Colonic mucosa (tissue), 4 donors: ENCODE results near the gene ADAM12. TPM values are rescaled to one million over a fixed set of nuclear protein-coding genes. Genes with fewer than 3 reads are reported as not detected.

Source experiments
- DNase-seq: peaks from one replicate; pipeline ENCODE4 v3.0.0-alpha.2; 2020
- H3K27ac ChIP-seq: fragments of 200-600 bp; one replicate; pipeline ENCODE4 v1.8.0; 2021
- H3K27me3 ChIP-seq: fragments of 200-600 bp; one replicate; pipeline ENCODE4 v1.8.0; 2021
- H3K36me3 ChIP-seq: fragments of 200-600 bp; one replicate; pipeline ENCODE4 v1.8.0; 2021
- H3K4me1 ChIP-seq: fragments of 200-600 bp; one replicate; pipeline ENCODE4 v1.8.0; 2021; ENCODE audit warnings: mild to moderate bottlenecking
- H3K4me3 ChIP-seq: fragments of 200-600 bp; one replicate; pipeline ENCODE4 v1.8.0; 2021
- H3K9ac ChIP-seq, 2 donors: one replicate each; pipeline ENCODE4 v1.7.0; 2013; ENCODE audit warnings: control low read depth in 2 of 2, low read depth in 2 of 2, low read length in 2 of 2
- H3K9me3 ChIP-seq: fragments of 200-600 bp; one replicate; pipeline ENCODE4 v1.8.0; 2021
- CTCF ChIP-seq: fragments of 200-600 bp; IDR thresholded peaks from one replicate; pipeline ENCODE4 v1.8.0; 2022; ENCODE audit warnings: antibody characterized with exemption, mild to moderate bottlenecking
- intact Hi-C: fragments of 100-400 bp; cut with DNase I; formaldehyde crosslinking; loops from one replicate; pipeline ENCODE4 v1.14.1; 2022
- total RNA-seq, 2 donors: library from RNA; stranded (reverse); fragmentation: NEBNext Ultra II Directional in 1 of 2; extraction: Animal tissue kit (Norgen Biotek cat#: 25700) in 1 of 2; gene quantifications; one replicate each; pipeline ENCODE4 v1.2.1, GENCODE V29; 2021
- donor health status: healthy.
- donor health status: DM: no; HTN: no; CAD: no.
- donor health status: DM: no; HTN: no; CAD: no.

Gene ADAM12
- total RNA-seq, 2 donors from 2014 or later: 0.30 to 0.64 TPM

GRCh38 chr10:126188679-126189200 is 199.5 kb downstream of the ADAM12 start:
- intact Hi-C loops: no loop called here
- Histone ChIP-seq H3K9me3 (no peaks in the 10 kb centered on the region), H3K9ac (no peak overlapping the region), H3K4me3 (no peak overlapping the region), H3K4me1 (no peaks in the 10 kb centered on the region), H3K36me3 (no peaks in the 10 kb centered on the region), H3K27ac (no peak overlapping the region), H3K27me3 (no peaks in the 10 kb centered on the region)
- no peak for DNase-seq
- TF ChIP-seq CTCF: no peak

- Histone ChIP-seq H3K9ac (no peak overlapping the region), H3K27me3 (no peaks in the 10 kb centered on the region), H3K4me3 (no peak overlapping the region), H3K27ac (no peak overlapping the region), H3K4me1 (no peaks in the 10 kb centered on the region), H3K36me3 (no peaks in the 10 kb centered on the region), H3K9me3 (no peaks in the 10 kb centered on the region)
- intact Hi-C loops: no loop called here
- no peak for DNase-seq
- TF ChIP-seq CTCF: no peak
Measured at GRCh38 chr10:126187399-126187798, 200.9 kb downstream of the ADAM12 start.

GRCh38 chr10:126186766-126187165 is 201.5 kb downstream of the ADAM12 start:
- H3K27me3 ChIP-seq: no peaks in the 10 kb centered on the region
- no peak overlapping the region for H3K9ac ChIP-seq
- no peaks in the 10 kb centered on the region for H3K4me1 ChIP-seq
- no peak overlapping the region for H3K4me3 ChIP-seq
- no peak overlapping the region for H3K27ac ChIP-seq
- DNase-seq: no peak
- no peaks in the 10 kb centered on the region for H3K36me3 ChIP-seq
- intact Hi-C loops: no loop called here
- no peaks in the 10 kb centered on the region for H3K9me3 ChIP-seq
- TF ChIP-seq CTCF: no peak

GRCh38 chr10:126185676-126186447 is 202.4 kb downstream of the ADAM12 start:
- intact Hi-C loops: no loop called here
- Histone ChIP-seq H3K4me1 (no peaks in the 10 kb centered on the region), H3K4me3 (no peak overlapping the region), H3K9ac (no peak overlapping the region), H3K27ac (no peak overlapping the region), H3K27me3 (no peaks in the 10 kb centered on the region), H3K9me3 (no peaks in the 10 kb centered on the region), H3K36me3 (no peaks in the 10 kb centered on the region)
- DNase-seq: no peak
- TF ChIP-seq CTCF: no peak

- no peak for TF ChIP-seq CTCF
- intact Hi-C loops: no loop called here
- H3K27ac ChIP-seq: no peak overlapping the region
Measured at GRCh38 chr10:126181626-126182025, 206.7 kb downstream of the ADAM12 start.

More at GRCh38 chr10:126181626-126182025, 206.7 kb downstream of the ADAM12 start:
- H3K36me3 ChIP-seq: no peaks in the 10 kb centered on the region
- no peaks in the 10 kb centered on the region for H3K27me3 ChIP-seq
- DNase-seq: no peak
- no peak overlapping the region for H3K9ac ChIP-seq
- H3K4me3 ChIP-seq: no peak overlapping the region
- H3K9me3 ChIP-seq: no peaks in the 10 kb centered on the region
- H3K4me1 ChIP-seq: no peaks in the 10 kb centered on the region
